ENCODE data around the gene BMP2.

DNA sequence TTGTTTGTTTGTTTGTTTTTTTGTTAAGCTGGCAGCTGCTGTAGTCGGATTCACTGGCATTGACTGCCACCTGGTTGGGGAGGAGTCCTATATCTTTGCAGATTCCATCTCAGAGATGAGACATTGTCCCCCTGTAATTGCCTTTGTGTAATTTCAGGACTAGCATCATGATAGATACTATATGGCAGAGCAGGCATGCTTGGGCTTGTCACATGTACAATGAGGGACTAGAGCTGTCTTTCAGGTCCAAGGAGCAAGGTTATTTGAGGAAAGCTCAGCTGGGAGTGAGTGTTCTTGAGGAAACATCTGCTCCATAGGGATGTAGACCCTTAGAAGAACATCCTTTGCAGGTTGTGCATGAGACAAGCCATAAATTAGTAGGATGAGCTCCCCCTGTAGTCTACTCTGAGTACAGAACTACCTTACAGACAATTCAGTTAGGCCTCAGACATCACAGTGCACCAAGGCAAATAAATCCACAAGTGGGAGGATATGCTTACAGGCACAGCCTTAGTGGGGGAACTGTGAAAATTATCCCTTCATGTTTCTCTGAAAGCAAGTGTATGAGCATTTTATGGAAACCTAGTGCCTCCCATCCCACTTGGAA, 62.1 kb downstream of the BMP2 start:
- TF ChIP-seq POLR2A (IDR thresholded peaks at IDR 0.05) (no peak), CTCF (IDR thresholded peaks at IDR 0.05) (no peak), POLR2AphosphoS5 (IDR thresholded peaks at IDR 0.05) (no peak)
